Activated CD8-positive, alpha-beta memory T cell treated with anti-CD3 and anti-CD28 coated beads, Interleukin-2, amount 10 ng/mL, durations not matched to agents 7 days and 5 days (primary cell): ENCODE data around the gene CCR3. TPM values are rescaled to one million over a fixed set of nuclear protein-coding genes. Genes with fewer than 3 reads are reported as not detected.

Source experiments
- ATAC-seq: fragments of 150-1000 bp; cut with Tn5 transposase; one replicate; pipeline ENCODE4 v1.10.0; 2021; ENCODE audit warnings: moderate library complexity
- CTCF ChIA-PET: fragments of 350-600 bp; sonication (Branson Sonifier 250); formaldehyde crosslinking; loops from one replicate; lab custom pipeline; 2021; ENCODE audit warnings: antibody characterized with exemption; lab: Charles Lee
- DNase-seq: peaks from one replicate; pipeline ENCODE4 v3.0.0-alpha.2; 2020
- H3K27ac Mint-ChIP-seq: one replicate; pipeline ENCODE4 v1.8.0; 2021; ENCODE audit warnings: mild to moderate bottlenecking, mixed read lengths
- H3K27me3 Mint-ChIP-seq: one replicate; pipeline ENCODE4 v1.8.0; 2021; ENCODE audit warnings: mixed read lengths
- H3K36me3 Mint-ChIP-seq: one replicate; pipeline ENCODE4 v1.8.0; 2021; ENCODE audit warnings: mild to moderate bottlenecking, mixed read lengths
- H3K4me1 Mint-ChIP-seq: one replicate; pipeline ENCODE4 v1.8.0; 2021; ENCODE audit warnings: mixed read lengths
- H3K4me3 Mint-ChIP-seq: one replicate; pipeline ENCODE4 v1.8.0; 2021; ENCODE audit warnings: mild to moderate bottlenecking, moderate library complexity, mixed read lengths
- H3K9me3 Mint-ChIP-seq: one replicate; pipeline ENCODE4 v1.8.0; 2022; ENCODE audit warnings: low read depth, mixed read lengths
- total RNA-seq, 2 experiments: library from RNA; stranded (reverse); gene quantifications; one replicate each; pipeline ENCODE4 v1.2.3, GENCODE V29; 2021

CCR3 gene
- total RNA-seq, 2 experiments from 2014 or later: 1.4 to 2.0 TPM

- H3K4me1 Mint-ChIP-seq: peaks cover 27% of the 10 kb centered on the region
- H3K9me3 Mint-ChIP-seq: peaks cover 2% of the 10 kb centered on the region
- ATAC-seq: peak; percentile 76
- H3K27ac Mint-ChIP-seq: peak overlapping the region; percentile 50
- no peak overlapping the region for H3K4me3 Mint-ChIP-seq
- H3K36me3 Mint-ChIP-seq: peaks cover 12% of the 10 kb centered on the region
- DNase-seq: peak; percentile 52
- CTCF ChIA-PET: interaction anchor here (0.9 to 2.2 kb wide), 7 partner anchors 8 to 144 kb away, joined by 3 to 19 read pairs (median 4); no protein-coding TSS in a partner anchor
- H3K27me3 Mint-ChIP-seq: peaks cover 25% of the 10 kb centered on the region
These were observed 13.7 kb upstream of the CCR3 start for GRCh38 chr3:46228260-46229242.

DNA sequence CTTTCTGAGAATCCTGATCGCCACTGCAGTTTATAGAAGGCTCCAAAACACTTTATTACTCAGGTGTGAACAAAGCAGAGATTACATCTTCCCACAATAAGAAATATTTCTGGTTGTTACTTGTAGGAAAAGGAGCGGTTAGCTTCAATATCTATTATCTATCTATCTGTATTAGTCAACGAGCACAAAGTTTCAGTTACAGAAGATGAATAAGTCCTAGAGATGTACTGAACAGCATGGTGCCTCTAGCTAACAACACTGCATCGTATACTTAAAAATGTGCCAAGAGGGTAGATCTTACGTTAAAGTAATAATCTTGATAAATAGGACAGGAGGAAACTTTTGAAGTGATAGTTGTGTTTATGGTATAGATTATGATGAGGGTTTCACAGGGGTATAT is 10.9 kb upstream of the CCR3 start:
- ATAC-seq: no peak
- CTCF ChIA-PET: interaction anchor here (1.3 to 4.6 kb wide), 2 partner anchors 138 to 141 kb away, joined by 5 to 23 read pairs; partner anchors contain the start of gene CCR5
- no peak for DNase-seq
- no peak overlapping the region for H3K27ac Mint-ChIP-seq
- H3K36me3 Mint-ChIP-seq: peaks cover 7% of the 10 kb centered on the region
- no peak overlapping the region for H3K4me3 Mint-ChIP-seq
- H3K9me3 Mint-ChIP-seq: peaks cover 2% of the 10 kb centered on the region
- peaks cover 21% of the 10 kb centered on the region for H3K27me3 Mint-ChIP-seq
- H3K4me1 Mint-ChIP-seq: peaks cover 38% of the 10 kb centered on the region

- Mint-ChIP-seq H3K27ac (no peak overlapping the region), H3K4me3 (no peak overlapping the region), H3K9me3 (no peaks in the 10 kb centered on the region), H3K27me3 (peaks cover 17% of the 10 kb centered on the region), H3K4me1 (peaks cover 42% of the 10 kb centered on the region), H3K36me3 (no peaks in the 10 kb centered on the region)
- ATAC-seq (no peak), DNase-seq (no peak)
- CTCF ChIA-PET: interaction anchor here (1.1 to 4.6 kb wide), 3 partner anchors 18 to 139 kb away, joined by 4 to 23 read pairs (median 6); partner anchors contain the start of gene CCR5
These were observed 9.1 kb upstream of the CCR3 start for GRCh38 chr3:46233194-46233593.

GRCh38 chr3:46235425-46235824 is 6.8 kb upstream of the CCR3 start:
- no peak for DNase-seq
- Mint-ChIP-seq H3K27me3 (peaks cover 30% of the 10 kb centered on the region), H3K4me3 (no peak overlapping the region), H3K36me3 (no peaks in the 10 kb centered on the region), H3K4me1 (peaks cover 29% of the 10 kb centered on the region), H3K27ac (no peak overlapping the region), H3K9me3 (no peaks in the 10 kb centered on the region)
- CTCF ChIA-PET: interaction anchor here (1.4 to 4.6 kb wide), 4 partner anchors 14 to 134 kb away, joined by 4 to 23 read pairs (median 5); partner anchors contain the start of gene CCR5
- no peak for ATAC-seq

DNA sequence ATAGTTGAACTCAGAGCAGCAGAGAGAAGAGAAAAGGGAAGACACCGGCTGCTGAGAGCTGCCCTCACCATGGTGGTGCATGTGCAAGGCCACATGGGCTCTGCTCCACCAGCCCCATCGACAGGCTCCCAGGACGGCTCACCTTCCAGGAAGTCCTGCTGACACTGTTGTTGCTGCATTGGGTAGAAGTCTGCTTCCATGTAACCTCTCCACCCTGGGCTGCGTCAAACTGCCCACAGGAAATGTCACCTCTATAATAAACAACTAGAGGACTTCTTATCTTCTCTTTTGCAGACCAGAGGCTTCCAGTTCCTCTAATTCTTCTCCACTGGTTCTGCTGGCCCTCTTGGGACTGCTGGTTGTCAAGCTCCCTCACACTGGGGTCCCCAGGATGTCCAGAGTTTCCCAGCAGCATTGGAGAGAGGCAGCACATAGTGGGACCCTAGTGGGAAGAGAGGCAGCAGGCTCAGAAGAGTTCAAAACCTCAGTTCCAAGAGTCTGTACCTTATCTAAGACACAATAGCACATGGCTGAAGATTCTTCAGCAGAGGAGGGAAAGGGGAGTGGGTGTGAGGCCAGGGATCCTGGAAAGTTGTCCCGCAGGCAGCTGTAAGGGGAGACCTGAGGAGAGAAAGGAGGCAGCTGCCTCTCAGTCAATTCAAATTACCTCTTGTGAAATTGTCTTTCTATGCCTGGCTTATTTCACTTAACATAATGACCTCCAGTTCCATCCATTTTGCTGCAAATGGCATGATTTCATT is 5.8 kb upstream of the CCR3 start:
- Mint-ChIP-seq H3K9me3 (no peaks in the 10 kb centered on the region), H3K36me3 (no peaks in the 10 kb centered on the region), H3K27ac (peak overlapping the region; percentile 25), H3K4me1 (peaks cover 23% of the 10 kb centered on the region), H3K27me3 (peaks cover 35% of the 10 kb centered on the region), H3K4me3 (no peak overlapping the region)
- CTCF ChIA-PET: interaction anchor here (0.7 to 2.4 kb wide), 6 partner anchors 7 to 40 kb away, joined by 3 to 7 read pairs (median 3); no protein-coding TSS in a partner anchor
- ATAC-seq: peak; percentile 76
- DNase-seq: peak; percentile 55

DNA sequence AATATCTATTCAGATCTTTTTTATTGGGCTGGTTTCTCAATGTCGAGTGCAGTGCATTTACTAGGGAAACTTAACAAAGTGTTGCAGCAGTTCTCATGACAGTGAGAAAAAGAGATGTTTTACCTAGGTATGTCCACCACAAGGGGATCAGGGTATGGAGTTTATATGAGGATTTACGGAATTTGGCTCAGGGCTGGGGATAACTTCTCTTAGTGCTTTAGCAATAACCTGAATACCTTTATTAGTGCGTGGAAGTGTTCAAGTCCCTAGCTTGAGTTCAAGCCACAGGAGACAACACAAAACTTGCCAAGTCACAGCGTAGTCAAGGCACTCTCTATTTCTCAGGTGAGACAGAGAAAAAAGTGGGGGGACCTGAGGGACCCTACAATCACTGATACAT is 3.9 kb upstream of the CCR3 start:
- ATAC-seq: no peak
- Mint-ChIP-seq H3K9me3 (no peaks in the 10 kb centered on the region), H3K4me3 (no peak overlapping the region), H3K27me3 (peaks cover 32% of the 10 kb centered on the region), H3K27ac (no peak overlapping the region), H3K4me1 (peaks cover 28% of the 10 kb centered on the region), H3K36me3 (peaks cover 1% of the 10 kb centered on the region)
- no peak for DNase-seq
- CTCF ChIA-PET: interaction anchor here (0.7 to 1.7 kb wide), 4 partner anchors 10 to 140 kb away, joined by 3 to 7 read pairs (median 3); no protein-coding TSS in a partner anchor

GRCh38 chr3:46239301-46239938 is 2.8 kb upstream of the CCR3 start:
- no peaks in the 10 kb centered on the region for H3K9me3 Mint-ChIP-seq
- H3K4me1 Mint-ChIP-seq: peaks cover 28% of the 10 kb centered on the region
- peaks cover 30% of the 10 kb centered on the region for H3K27me3 Mint-ChIP-seq
- CTCF ChIA-PET: interaction anchor here (0.7 to 1.7 kb wide), 4 partner anchors 11 to 139 kb away, joined by 3 to 7 read pairs (median 3); no protein-coding TSS in a partner anchor
- ATAC-seq (no peak), DNase-seq (no peak)
- H3K36me3 Mint-ChIP-seq: peaks cover 2% of the 10 kb centered on the region
- no peak overlapping the region for H3K27ac Mint-ChIP-seq
- H3K4me3 Mint-ChIP-seq: no peak overlapping the region

- CTCF ChIA-PET: no interaction called here
- H3K27me3 Mint-ChIP-seq: peaks cover 27% of the 10 kb centered on the region
- ATAC-seq: no peak
These were observed 2.3 kb upstream of the CCR3 start for GRCh38 chr3:46239952-46240351.

GRCh38 chr3:46243560-46243959 is 1.3 kb downstream of the CCR3 start:
- CTCF ChIA-PET: interaction anchor here (0.8 to 1.4 kb wide), 3 partner anchors 29 to 245 kb away, joined by 3 to 6 read pairs (median 4); no protein-coding TSS in a partner anchor

More at GRCh38 chr3:46239952-46240351, 2.3 kb upstream of the CCR3 start:
- no peak for DNase-seq
- Mint-ChIP-seq H3K27ac (no peak overlapping the region), H3K9me3 (no peaks in the 10 kb centered on the region), H3K4me1 (peaks cover 28% of the 10 kb centered on the region), H3K4me3 (no peak overlapping the region), H3K36me3 (peaks cover 2% of the 10 kb centered on the region)

GRCh38 chr3:46245146-46245545 is 2.9 kb downstream of the CCR3 start:
- Mint-ChIP-seq H3K36me3 (peaks cover 2% of the 10 kb centered on the region), H3K27ac (no peak overlapping the region), H3K27me3 (peaks cover 14% of the 10 kb centered on the region), H3K4me3 (no peak overlapping the region), H3K4me1 (peaks cover 7% of the 10 kb centered on the region), H3K9me3 (no peaks in the 10 kb centered on the region)
- ATAC-seq (no peak), DNase-seq (no peak)
- CTCF ChIA-PET: interaction anchor here (0.8 kb wide), 1 partner anchor 8 kb away, joined by 3 read pairs; no protein-coding TSS in a partner anchor

More at GRCh38 chr3:46243560-46243959, 1.3 kb downstream of the CCR3 start:
- Mint-ChIP-seq H3K27me3 (peaks cover 20% of the 10 kb centered on the region), H3K4me1 (peaks cover 7% of the 10 kb centered on the region), H3K36me3 (peaks cover 2% of the 10 kb centered on the region), H3K4me3 (no peak overlapping the region), H3K9me3 (no peaks in the 10 kb centered on the region), H3K27ac (no peak overlapping the region)
- ATAC-seq (no peak), DNase-seq (no peak)

- peaks cover 46% of the 10 kb centered on the region for H3K27me3 Mint-ChIP-seq
- no peak for ATAC-seq
These were observed 10.7 kb downstream of the CCR3 start for GRCh38 chr3:46252980-46253379.

GRCh38 chr3:46258525-46258924 is 16.3 kb downstream of the CCR3 start:
- CTCF ChIA-PET: interaction anchor here (1.2 kb wide), 1 partner anchor 125 kb away, joined by 3 read pairs; no protein-coding TSS in a partner anchor
- no peak overlapping the region for H3K27ac Mint-ChIP-seq
- peaks cover 35% of the 10 kb centered on the region for H3K4me1 Mint-ChIP-seq
- H3K36me3 Mint-ChIP-seq: peaks cover 41% of the 10 kb centered on the region
- ATAC-seq: no peak
- peaks cover 20% of the 10 kb centered on the region for H3K27me3 Mint-ChIP-seq
- no peak overlapping the region for H3K4me3 Mint-ChIP-seq
- DNase-seq: no peak
- peaks cover 10% of the 10 kb centered on the region for H3K9me3 Mint-ChIP-seq

More at GRCh38 chr3:46252980-46253379, 10.7 kb downstream of the CCR3 start:
- Mint-ChIP-seq H3K9me3 (no peaks in the 10 kb centered on the region), H3K4me3 (no peak overlapping the region), H3K4me1 (no peaks in the 10 kb centered on the region), H3K36me3 (peaks cover 12% of the 10 kb centered on the region), H3K27ac (no peak overlapping the region)
- CTCF ChIA-PET: interaction anchor here (1.2 kb wide), 1 partner anchor 38 kb away, joined by 5 read pairs; no protein-coding TSS in a partner anchor
- no peak for DNase-seq
